ENCODE results near the gene MED13.
"Not testable (repeated sequence)": the region's sequence is repeated elsewhere in the genome, so short reads cannot be mapped to it uniquely, and the experiment has no call there.

GRCh38 chr17:61998534-61998933 is 66.5 kb downstream of the MED13 start:
- not testable (repeated sequence) for TF ChIP-seq LEF1 (IDR thresholded peaks at IDR 0.05; ENCODE audit: borderline replicate concordance); FOXM1 (IDR thresholded peaks at IDR 0.05; ENCODE audit: borderline replicate concordance); SP1 (IDR thresholded peaks at IDR 0.05); SUZ12 (IDR thresholded peaks at IDR 0.05)

Data from HEK293T (cell line).